Suprapubic skin (tissue), 4 donors: Measurements from ENCODE around the gene ZGRF1. TPM values are rescaled to one million over a fixed set of nuclear protein-coding genes. Genes with fewer than 3 reads are reported as not detected.
A peak's percentile ranks its signal among the peaks of the same experiment; 100 is the strongest.
"Not testable (repeated sequence)": the region's sequence is repeated elsewhere in the genome, so short reads cannot be mapped to it uniquely, and the experiment has no call there.

Experiments used
- DNase-seq, 2 donors: peaks; one replicate each; pipeline ENCODE4 v3.0.0-alpha.2; 2019; ENCODE audit warnings: low spot score in 2 of 2
- H3K27ac ChIP-seq: fragments of 200-600 bp; sonication (generic); one replicate; pipeline ENCODE4 v1.5.1; 2019
- H3K27me3 ChIP-seq: fragments of 200-600 bp; sonication (generic); one replicate; pipeline ENCODE4 v1.5.1; 2019
- H3K36me3 ChIP-seq: fragments of 200-600 bp; sonication (generic); one replicate; pipeline ENCODE4 v1.5.1; 2019
- H3K4me1 ChIP-seq: fragments of 200-600 bp; sonication (generic); one replicate; pipeline ENCODE4 v1.5.1; 2019
- H3K4me3 ChIP-seq: fragments of 200-600 bp; sonication (generic); one replicate; pipeline ENCODE4 v1.5.1; 2019; ENCODE audit warnings: mild to moderate bottlenecking
- H3K9me3 ChIP-seq: fragments of 200-600 bp; sonication (generic); one replicate; pipeline ENCODE4 v1.5.1; 2019
- CTCF ChIP-seq, 2 donors: fragments of 200-600 bp in 1 of 2; fragments of 450-650 bp in 1 of 2; sonication (generic) in 1 of 2; IDR thresholded peaks; one replicate each; pipeline ENCODE4 v1.5.1; 2016 to 2019; ENCODE audit warnings: antibody characterized with exemption in 2 of 2, mild to moderate bottlenecking in 1 of 2, moderate library complexity in 1 of 2
- EP300 ChIP-seq: sonication (generic); formaldehyde crosslinking; IDR thresholded peaks from one replicate; pipeline ENCODE4 v1.6.1; 2017; ENCODE audit warnings: antibody characterized with exemption
- POLR2A ChIP-seq, 2 donors: fragments of 450-650 bp; IDR thresholded peaks; one replicate each; pipeline ENCODE4 v1.6.1; 2017; ENCODE audit warnings: antibody characterized with exemption in 2 of 2, mild to moderate bottlenecking in 2 of 2, moderate library complexity in 2 of 2
- POLR2AphosphoS5 ChIP-seq, 3 donors: sonication (generic); formaldehyde crosslinking; IDR thresholded peaks; one replicate each; pipeline ENCODE4 v1.6.1; 2017; ENCODE audit warnings: antibody characterized with exemption in 3 of 3
- WGBS: methylation state at CpG from one replicate; pipeline ENCODE4 v1.1.5; 2018; 5-methylcytosine and 5-hydroxymethylcytosine counted together
- total RNA-seq, 4 donors: library from RNA; depleted of rRNA; stranded (reverse); fragments of >200 nt; gene quantifications; one replicate each; pipeline ENCODE4 v1.1.0, GENCODE V29; 2016

ZGRF1 gene
- total RNA-seq, 4 donors from 2014 or later = 2.0 to 9.7 (median 6.6) TPM

DNA sequence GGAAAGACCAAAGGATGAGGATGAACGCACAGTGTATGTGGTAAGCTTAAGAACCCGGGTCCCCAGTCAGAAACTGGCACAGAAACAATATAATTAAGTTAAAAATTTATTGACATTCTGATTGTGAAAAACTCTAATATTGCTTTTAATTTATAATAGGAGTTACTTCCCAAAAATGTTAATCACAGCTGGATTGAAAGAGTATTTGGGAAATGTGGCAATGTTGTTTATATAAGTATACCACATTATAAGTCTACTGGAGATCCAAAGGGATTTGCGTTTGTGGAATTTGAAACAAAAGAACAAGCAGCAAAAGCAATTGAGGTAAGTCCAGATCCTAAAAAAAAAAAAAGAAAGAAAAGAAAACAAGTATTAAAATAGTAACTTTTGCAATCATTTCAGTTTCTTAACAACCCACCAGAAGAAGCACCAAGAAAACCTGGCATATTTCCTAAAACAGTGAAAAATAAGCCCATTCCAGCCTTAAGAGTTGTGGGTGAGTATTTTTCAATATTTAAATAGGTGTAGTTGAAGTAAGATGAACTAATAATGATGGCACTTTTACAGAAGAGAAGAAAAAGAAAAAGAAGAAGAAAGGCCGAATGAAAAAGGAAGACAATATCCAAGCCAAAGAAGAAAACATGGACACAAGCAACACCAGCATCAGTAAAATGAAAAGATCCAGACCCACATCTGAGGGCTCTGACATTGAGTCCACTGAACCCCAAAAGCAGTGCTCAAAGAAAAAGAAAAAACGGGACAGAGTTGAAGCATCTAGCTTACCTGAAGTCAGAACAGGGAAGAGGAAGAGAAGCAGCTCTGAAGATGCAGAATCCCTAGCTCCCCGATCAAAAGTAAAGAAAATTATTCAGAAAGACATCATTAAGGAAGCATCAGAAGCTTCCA, 10.2 kb upstream of the ZGRF1 start:
- peaks cover 71% of the 10 kb centered on the region for H3K36me3 ChIP-seq

GRCh38 chr4:112645541-112646329, 9.0 kb upstream of the ZGRF1 start:
- DNase-seq = no peak
- TF ChIP-seq EP300 (no peak), CTCF (IDR thresholded peaks at IDR 0.05) (no peak)
- Histone ChIP-seq H3K9me3 (no peaks in the 10 kb centered on the region), H3K27me3 (no peaks in the 10 kb centered on the region), H3K4me1 (no peaks in the 10 kb centered on the region), H3K36me3 (peaks cover 60% of the 10 kb centered on the region), H3K27ac (no peak overlapping the region), H3K4me3 (no peak overlapping the region)
- 79% methylated on average over 8 of the region's 8 CpGs for WGBS

More for the DNA sequence above, 10.2 kb upstream of the ZGRF1 start:
- TF ChIP-seq POLR2A (IDR thresholded peaks at IDR 0.05) = no peak
- no peak for TF ChIP-seq POLR2AphosphoS5 (IDR thresholded peaks at IDR 0.05)
- TF ChIP-seq EP300 = no peak
- no peak for DNase-seq
- Histone ChIP-seq H3K27ac (no peak overlapping the region), H3K27me3 (no peaks in the 10 kb centered on the region), H3K9me3 (no peaks in the 10 kb centered on the region), H3K4me3 (no peak overlapping the region), H3K4me1 (no peaks in the 10 kb centered on the region)
- 67% methylated on average over 6 of the region's 6 CpGs for WGBS

GRCh38 chr4:112644595-112645535, 8.2 kb upstream of the ZGRF1 start:
- peaks cover 52% of the 10 kb centered on the region for H3K36me3 ChIP-seq
- H3K27me3 ChIP-seq, DNase-seq, H3K9me3 ChIP-seq, H3K4me3 ChIP-seq, H3K27ac ChIP-seq, H3K4me1 ChIP-seq: not testable (repeated sequence)
- 91% methylated on average over 10 of the region's 10 CpGs for WGBS

DNA sequence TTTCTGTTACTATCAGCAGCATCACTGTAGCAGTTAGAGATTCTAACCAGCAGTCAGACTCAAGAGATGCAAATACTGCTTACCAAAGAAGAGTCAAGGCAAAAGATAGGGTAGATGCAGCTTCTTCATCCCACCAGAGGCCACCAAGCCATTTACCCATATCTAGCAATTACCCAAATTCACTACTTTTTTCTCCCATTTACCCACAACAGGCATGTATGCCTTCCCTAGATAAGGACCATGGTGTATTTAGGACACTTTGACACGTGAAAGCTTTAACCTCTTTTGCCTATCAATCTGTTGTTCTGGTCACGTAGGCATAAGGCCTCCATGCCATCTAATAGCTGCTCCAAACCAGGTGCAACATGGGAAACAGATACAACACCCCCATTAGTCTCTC, 5.8 kb upstream of the ZGRF1 start:
- Histone ChIP-seq H3K27ac (no peak overlapping the region), H3K9me3 (no peaks in the 10 kb centered on the region), H3K27me3 (no peaks in the 10 kb centered on the region), H3K36me3 (peaks cover 31% of the 10 kb centered on the region), H3K4me3 (no peak overlapping the region), H3K4me1 (peaks cover 13% of the 10 kb centered on the region)
- TF ChIP-seq POLR2A (IDR thresholded peaks at IDR 0.05) (no peak), CTCF (IDR thresholded peaks at IDR 0.05) (no peak), EP300 (no peak), POLR2AphosphoS5 (IDR thresholded peaks at IDR 0.05) (no peak)
- DNase-seq = no peak
- 80% methylated on average over 2 of the region's 2 CpGs for WGBS

- TF ChIP-seq POLR2AphosphoS5 (IDR thresholded peaks at IDR 0.05) = no peak
- no peak for TF ChIP-seq EP300
- TF ChIP-seq CTCF (IDR thresholded peaks at IDR 0.05) = no peak
- no peak for TF ChIP-seq POLR2A (IDR thresholded peaks at IDR 0.05)
- no peak for DNase-seq
- Histone ChIP-seq H3K27me3 (no peaks in the 10 kb centered on the region), H3K27ac (peak overlapping the region; percentile 94), H3K4me1 (peaks cover 21% of the 10 kb centered on the region), H3K4me3 (peak overlapping the region; percentile 68), H3K9me3 (no peaks in the 10 kb centered on the region), H3K36me3 (no peaks in the 10 kb centered on the region)
- WGBS = under 1% methylated on average over 8 of the region's 8 CpGs
Observed at GRCh38 chr4:112637552-112637866, 800 bp upstream of the ZGRF1 start.
